Activated CD8-positive, alpha-beta T cell treated with anti-CD3 and anti-CD28 coated beads for 36 hours (primary cell): ENCODE measurements around the gene AICDA. TPM values are rescaled to one million over a fixed set of nuclear protein-coding genes. Genes with fewer than 3 reads are reported as not detected.
"Not testable (repeated sequence)": the region's sequence is repeated elsewhere in the genome, so short reads cannot be mapped to it uniquely, and the experiment has no call there.

ENCODE experiments used
- ATAC-seq: fragments of 200-7000 bp; cut with Tn5 transposase; one replicate; pipeline ENCODE4 v1.10.0; 2021; ENCODE audit warnings: mild to moderate bottlenecking, moderate library complexity
- CTCF ChIA-PET: fragments of 350-600 bp; sonication (Branson Sonifier 250); formaldehyde crosslinking; loops from one replicate; lab custom pipeline; 2021; ENCODE audit warnings: antibody characterized with exemption; lab: Charles Lee
- POLR2A ChIA-PET: fragments of 350-600 bp; sonication (Branson Sonifier 250); formaldehyde crosslinking; loops from one replicate; lab custom pipeline; 2021; ENCODE audit warnings: antibody characterized with exemption; lab: Charles Lee
- DNase-seq: peaks from one replicate; pipeline ENCODE4 v3.0.0-alpha.2; 2020
- H3K27ac Mint-ChIP-seq: one replicate; pipeline ENCODE4 v1.8.0; 2021; ENCODE audit warnings: mild to moderate bottlenecking, mixed read lengths
- H3K27me3 Mint-ChIP-seq: one replicate; pipeline ENCODE4 v1.8.0; 2021; ENCODE audit warnings: mixed read lengths
- H3K36me3 Mint-ChIP-seq: one replicate; pipeline ENCODE4 v1.8.0; 2021; ENCODE audit warnings: low read depth, mixed read lengths
- H3K4me1 Mint-ChIP-seq: one replicate; pipeline ENCODE4 v1.8.0; 2021; ENCODE audit warnings: low read depth, mixed read lengths
- H3K4me3 Mint-ChIP-seq: one replicate; pipeline ENCODE4 v1.8.0; 2021; ENCODE audit warnings: mild to moderate bottlenecking, moderate library complexity, mixed read lengths
- H3K9me3 Mint-ChIP-seq: one replicate; pipeline ENCODE4 v1.8.0; 2021; ENCODE audit warnings: mixed read lengths
- CTCF ChIP-seq: fragments of 200-600 bp; IDR thresholded peaks from one replicate; pipeline ENCODE4 v1.8.0; 2022; ENCODE audit warnings: antibody characterized with exemption, mild to moderate bottlenecking
- intact Hi-C: fragments of 100-400 bp; cut with micrococcal nuclease; formaldehyde crosslinking; loops from one replicate; pipeline ENCODE4 v1.10.0; 2022
- total RNA-seq, 2 experiments: library from RNA; stranded (reverse); gene quantifications; one replicate each; pipeline ENCODE4 v1.2.3, GENCODE V29; 2021

AICDA gene
- total RNA-seq, 2 experiments from 2014 or later, result not detected

DNA sequence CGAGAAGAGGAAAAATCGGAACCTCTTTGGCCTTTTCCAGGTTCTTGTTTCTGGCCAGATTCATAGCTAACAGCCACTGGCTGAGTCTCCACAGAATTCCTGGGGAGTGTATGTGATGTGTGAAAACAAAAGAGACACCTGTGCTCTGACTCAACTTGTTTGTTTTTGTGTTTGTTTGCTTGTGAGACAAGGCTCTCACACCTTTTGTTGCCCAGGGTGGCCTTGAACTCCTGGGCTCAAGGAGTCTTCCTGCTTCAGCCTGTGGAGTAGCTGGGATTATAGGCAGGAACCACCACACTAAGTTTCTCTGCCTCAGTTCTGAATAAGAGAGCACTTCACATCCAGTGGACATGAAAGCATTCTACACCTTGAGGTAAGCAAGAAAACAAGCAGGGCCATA is 27.3 kb upstream of the AICDA start:
- DNase-seq, result no peak
- POLR2A ChIA-PET, result no interaction called here
- Mint-ChIP-seq H3K9me3 (no peaks in the 10 kb centered on the region), H3K36me3 (no peaks in the 10 kb centered on the region), H3K4me1 (peaks cover 15% of the 10 kb centered on the region), H3K27me3 (no peaks in the 10 kb centered on the region), H3K4me3 (no peak overlapping the region), H3K27ac (no peak overlapping the region)
- CTCF ChIA-PET, result no interaction called here
- intact Hi-C loops, result no loop called here
- no peak for ATAC-seq
- TF ChIP-seq CTCF, result no peak

- ATAC-seq (no peak), DNase-seq (no peak)
- intact Hi-C loops, result no loop called here
- CTCF ChIA-PET, result no interaction called here
- no peak for TF ChIP-seq CTCF
- POLR2A ChIA-PET, result no interaction called here
- Mint-ChIP-seq H3K36me3 (no peaks in the 10 kb centered on the region), H3K9me3 (no peaks in the 10 kb centered on the region), H3K4me3 (no peak overlapping the region), H3K27ac (no peak overlapping the region), H3K27me3 (no peaks in the 10 kb centered on the region), H3K4me1 (peaks cover 5% of the 10 kb centered on the region)
Measured at GRCh38 chr12:8638951-8639350, 26.3 kb upstream of the AICDA start.

DNA sequence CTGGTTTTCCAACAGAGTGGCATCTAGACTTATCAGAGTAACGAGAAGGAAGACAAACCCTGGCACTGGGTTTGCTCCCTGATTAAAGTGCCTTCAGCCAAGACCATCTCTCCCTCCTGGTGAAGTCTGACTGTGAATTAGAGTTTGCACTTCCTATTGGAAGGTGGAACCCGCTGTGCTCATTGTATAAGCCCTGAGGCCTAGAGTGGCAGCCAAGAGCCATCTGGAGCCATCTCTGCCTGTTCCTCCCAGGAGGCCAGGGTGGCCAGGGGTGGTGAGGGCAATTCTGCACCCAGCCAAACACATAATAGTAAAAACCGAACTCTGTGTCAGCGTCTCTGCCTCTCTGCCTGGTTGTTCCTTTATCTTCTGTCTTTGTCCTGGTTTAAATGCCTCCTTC is 25.0 kb upstream of the AICDA start:
- Mint-ChIP-seq H3K27ac (no peak overlapping the region), H3K9me3 (no peaks in the 10 kb centered on the region), H3K4me3 (no peak overlapping the region), H3K36me3 (no peaks in the 10 kb centered on the region), H3K4me1 (no peaks in the 10 kb centered on the region), H3K27me3 (no peaks in the 10 kb centered on the region)
- no peak for ATAC-seq
- CTCF ChIA-PET, result interaction anchor here (1.2 kb wide), 1 partner anchor 10 kb away, joined by 3 read pairs; no protein-coding TSS in a partner anchor
- POLR2A ChIA-PET, result no interaction called here
- DNase-seq, result no peak
- no peak for TF ChIP-seq CTCF
- intact Hi-C loops, result no loop called here

DNA sequence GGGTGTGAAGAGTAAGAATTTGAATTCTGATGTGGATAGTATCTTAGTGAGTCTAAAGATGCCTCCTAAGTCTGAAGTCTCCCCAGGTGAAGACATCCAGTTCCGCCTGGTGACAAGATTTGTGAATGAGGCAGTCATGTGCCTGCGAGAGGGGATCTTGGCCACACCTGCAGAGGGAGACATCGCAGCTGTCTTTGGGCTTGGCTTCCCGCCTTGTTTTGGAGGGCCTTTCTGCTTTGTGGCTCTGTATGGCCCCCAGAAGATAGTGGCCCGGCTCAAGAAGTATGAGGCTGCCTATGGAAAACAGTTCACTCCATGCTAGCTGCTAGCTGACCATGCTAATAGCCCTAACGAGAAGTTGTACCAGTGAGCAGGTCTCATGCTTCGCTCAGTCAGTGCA is 24.6 kb upstream of the AICDA start:
- Mint-ChIP-seq H3K4me3 (no peak overlapping the region), H3K27me3 (no peaks in the 10 kb centered on the region), H3K27ac (no peak overlapping the region), H3K36me3 (no peaks in the 10 kb centered on the region), H3K4me1 (no peaks in the 10 kb centered on the region), H3K9me3 (no peaks in the 10 kb centered on the region)
- intact Hi-C loops, result no loop called here
- ATAC-seq, result no peak
- ChIA-PET CTCF (interaction anchor here (1.2 kb wide), 1 partner anchor 11 kb away, joined by 3 read pairs; no protein-coding TSS in a partner anchor), POLR2A (no interaction called here)
- DNase-seq, result no peak
- no peak for TF ChIP-seq CTCF

GRCh38 chr12:8636581-8636980 is 23.9 kb upstream of the AICDA start:
- no peak for TF ChIP-seq CTCF
- ATAC-seq (no peak), DNase-seq (no peak)
- Mint-ChIP-seq H3K4me1 (no peaks in the 10 kb centered on the region), H3K9me3 (no peaks in the 10 kb centered on the region), H3K36me3 (no peaks in the 10 kb centered on the region), H3K27me3 (no peaks in the 10 kb centered on the region), H3K27ac (no peak overlapping the region), H3K4me3 (no peak overlapping the region)
- intact Hi-C loops, result no loop called here
- POLR2A ChIA-PET, result no interaction called here
- CTCF ChIA-PET, result no interaction called here

DNA sequence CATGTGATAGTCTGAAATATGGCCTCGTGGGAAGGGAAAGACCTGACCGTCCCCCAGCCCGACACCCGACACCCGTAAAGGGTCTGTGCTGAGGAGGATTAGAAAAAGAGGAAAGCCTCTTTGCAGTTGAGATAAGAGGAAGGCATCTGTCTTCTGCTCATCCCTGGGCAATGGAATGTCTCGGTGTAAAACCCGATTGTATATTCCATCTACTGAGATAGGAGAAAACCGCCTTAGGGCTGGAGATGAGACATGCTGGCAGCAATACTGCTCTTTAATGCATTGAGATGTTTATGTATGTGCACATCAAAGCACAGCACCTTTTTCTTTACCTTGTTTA is 23.3 kb upstream of the AICDA start:
- H3K9me3 Mint-ChIP-seq, H3K27ac Mint-ChIP-seq, H3K4me3 Mint-ChIP-seq, intact Hi-C loops, DNase-seq, POLR2A ChIA-PET, ATAC-seq, H3K27me3 Mint-ChIP-seq, H3K36me3 Mint-ChIP-seq, CTCF ChIA-PET, H3K4me1 Mint-ChIP-seq: not testable (repeated sequence)

DNA sequence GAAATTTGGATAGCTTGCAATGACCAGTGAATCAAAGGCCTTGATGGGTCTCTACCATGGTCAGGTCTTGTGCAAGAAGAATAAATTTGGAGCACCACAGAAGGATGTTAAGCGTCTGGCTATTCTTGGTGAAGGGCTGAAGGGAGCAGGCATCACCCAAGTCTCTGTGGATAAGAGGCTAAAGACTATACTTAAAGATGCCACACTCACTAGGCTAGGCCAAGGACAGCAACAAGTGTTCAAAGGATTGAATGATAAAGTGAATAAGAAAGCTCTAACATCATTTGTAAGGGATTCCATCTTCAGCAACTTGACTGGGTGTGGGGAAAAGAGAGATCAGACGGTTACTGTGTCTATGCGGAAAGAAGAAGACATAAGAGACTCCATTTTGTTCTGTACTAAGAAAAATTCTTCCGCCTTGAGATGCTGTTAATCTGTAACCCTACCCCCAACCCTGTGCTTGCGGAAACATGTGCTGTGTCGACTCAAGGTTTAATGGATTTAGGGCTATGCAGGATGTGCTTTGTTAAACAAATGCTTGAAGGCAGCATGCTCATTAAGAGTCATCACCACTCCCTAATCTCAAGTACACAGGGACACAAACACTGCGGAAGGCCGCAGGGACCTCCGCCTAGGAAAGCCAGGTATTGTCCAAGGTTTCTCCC is 22.8 kb upstream of the AICDA start:
- intact Hi-C loops, DNase-seq, H3K4me1 Mint-ChIP-seq, H3K9me3 Mint-ChIP-seq, H3K36me3 Mint-ChIP-seq, CTCF ChIA-PET, H3K27me3 Mint-ChIP-seq, H3K4me3 Mint-ChIP-seq, H3K27ac Mint-ChIP-seq, ATAC-seq, POLR2A ChIA-PET: not testable (repeated sequence)
